Fibroblast of mammary gland (primary cell): ENCODE results near the gene NFE2L2.
"Not testable (repeated sequence)": the region's sequence is repeated elsewhere in the genome, so short reads cannot be mapped to it uniquely, and the experiment has no call there.

Experiments
- DNase-seq: peaks from one replicate; pipeline ENCODE4 v3.0.0-alpha.2; 2010; ENCODE audit warnings: low read depth
- H3K4me3 ChIP-seq: 2 replicates; pipeline ENCODE4 v1.5.1; 2011; ENCODE audit warnings: low read depth, mild to moderate bottlenecking, low read length, moderate library complexity; ENCODE audit not compliant: control insufficient read depth
- TF ChIP-seq, protein P1 (sequence below): conservative IDR thresholded peaks from 2 replicates; pipeline ENCODE4 v1.5.1; 2011; ENCODE audit warnings: low read depth, low read length, inconsistent platforms; ENCODE audit not compliant: control insufficient read depth, insufficient read depth

Gene NFE2L2

DNA sequence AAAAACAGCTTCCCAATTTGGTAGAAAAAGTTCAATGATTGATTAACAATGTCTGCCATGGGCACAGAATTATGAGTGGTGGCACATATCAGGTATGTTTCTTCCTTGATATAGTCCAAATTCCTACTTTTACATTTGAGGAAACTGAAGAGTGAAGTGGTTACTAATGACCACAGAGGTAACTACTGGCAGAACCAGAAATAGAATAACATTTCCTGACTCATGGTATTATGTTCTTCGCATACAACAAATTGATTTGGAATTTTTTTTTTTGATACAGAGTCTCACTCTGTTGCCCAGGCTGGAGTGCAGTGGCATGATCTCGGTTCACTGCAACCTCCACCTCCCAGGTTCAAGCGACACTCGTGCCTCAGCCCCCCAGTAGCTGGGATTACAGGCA is 6.0 kb upstream of the NFE2L2 start:
- TF ChIP-seq, protein P1, sequence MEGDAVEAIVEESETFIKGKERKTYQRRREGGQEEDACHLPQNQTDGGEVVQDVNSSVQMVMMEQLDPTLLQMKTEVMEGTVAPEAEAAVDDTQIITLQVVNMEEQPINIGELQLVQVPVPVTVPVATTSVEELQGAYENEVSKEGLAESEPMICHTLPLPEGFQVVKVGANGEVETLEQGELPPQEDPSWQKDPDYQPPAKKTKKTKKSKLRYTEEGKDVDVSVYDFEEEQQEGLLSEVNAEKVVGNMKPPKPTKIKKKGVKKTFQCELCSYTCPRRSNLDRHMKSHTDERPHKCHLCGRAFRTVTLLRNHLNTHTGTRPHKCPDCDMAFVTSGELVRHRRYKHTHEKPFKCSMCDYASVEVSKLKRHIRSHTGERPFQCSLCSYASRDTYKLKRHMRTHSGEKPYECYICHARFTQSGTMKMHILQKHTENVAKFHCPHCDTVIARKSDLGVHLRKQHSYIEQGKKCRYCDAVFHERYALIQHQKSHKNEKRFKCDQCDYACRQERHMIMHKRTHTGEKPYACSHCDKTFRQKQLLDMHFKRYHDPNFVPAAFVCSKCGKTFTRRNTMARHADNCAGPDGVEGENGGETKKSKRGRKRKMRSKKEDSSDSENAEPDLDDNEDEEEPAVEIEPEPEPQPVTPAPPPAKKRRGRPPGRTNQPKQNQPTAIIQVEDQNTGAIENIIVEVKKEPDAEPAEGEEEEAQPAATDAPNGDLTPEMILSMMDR = no peak
- no peak for DNase-seq
- H3K4me3 ChIP-seq = no peak overlapping the region

DNA sequence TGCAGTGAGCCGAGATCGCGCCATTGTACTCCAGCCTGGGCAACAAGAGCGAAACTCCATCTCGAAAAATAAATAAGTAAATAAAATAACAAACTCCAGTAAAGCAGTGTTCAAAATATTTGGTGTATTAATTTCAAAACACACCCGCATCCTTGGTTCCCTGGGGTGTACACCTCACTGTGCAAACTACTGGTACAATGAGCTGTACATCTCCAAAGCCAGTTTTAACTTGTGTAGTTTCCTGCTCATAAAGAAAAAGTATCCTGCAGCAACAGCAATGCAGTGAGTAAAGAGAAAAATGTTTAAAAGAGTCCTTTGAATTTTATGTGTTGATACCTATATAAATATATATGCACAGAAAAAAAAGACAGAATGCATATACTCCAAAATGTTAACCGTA is 4.4 kb upstream of the NFE2L2 start:
- H3K4me3 ChIP-seq = no peak overlapping the region
- TF ChIP-seq, protein P1 = no peak
- DNase-seq = no peak

DNA sequence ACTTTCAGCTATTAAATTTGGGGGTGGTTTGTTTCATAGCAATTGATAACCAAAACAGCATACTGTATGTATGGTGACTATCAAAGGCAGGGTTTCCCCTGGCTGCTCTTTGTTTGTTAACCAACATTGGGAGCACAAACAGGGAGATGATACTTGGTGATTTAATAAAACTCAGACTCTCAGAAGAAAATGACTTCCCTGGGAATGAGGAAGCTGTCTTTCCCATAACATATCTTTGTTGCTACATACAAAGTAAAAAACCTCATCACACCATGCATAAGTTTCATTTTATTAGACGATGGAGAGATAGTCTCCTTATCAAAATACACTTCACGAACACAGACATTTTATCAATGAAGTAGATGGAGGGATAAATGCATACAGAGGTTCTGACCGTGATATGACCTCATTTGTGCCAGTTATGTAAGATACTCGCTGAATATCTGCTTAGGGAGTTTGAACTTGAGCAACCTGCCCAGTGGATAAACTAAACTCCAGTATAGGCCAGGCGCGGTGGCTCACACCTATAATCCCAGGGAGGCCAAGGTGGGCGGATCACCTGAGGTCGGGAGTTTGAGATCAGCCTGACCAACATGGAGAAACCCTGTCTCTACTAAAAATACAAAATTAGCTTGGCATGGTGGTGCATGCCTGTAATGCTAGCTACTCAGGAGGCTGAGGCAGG is 3.8 kb upstream of the NFE2L2 start:
- DNase-seq = no peak
- TF ChIP-seq, protein P1 = no peak
- H3K4me3 ChIP-seq = no peak overlapping the region

DNA sequence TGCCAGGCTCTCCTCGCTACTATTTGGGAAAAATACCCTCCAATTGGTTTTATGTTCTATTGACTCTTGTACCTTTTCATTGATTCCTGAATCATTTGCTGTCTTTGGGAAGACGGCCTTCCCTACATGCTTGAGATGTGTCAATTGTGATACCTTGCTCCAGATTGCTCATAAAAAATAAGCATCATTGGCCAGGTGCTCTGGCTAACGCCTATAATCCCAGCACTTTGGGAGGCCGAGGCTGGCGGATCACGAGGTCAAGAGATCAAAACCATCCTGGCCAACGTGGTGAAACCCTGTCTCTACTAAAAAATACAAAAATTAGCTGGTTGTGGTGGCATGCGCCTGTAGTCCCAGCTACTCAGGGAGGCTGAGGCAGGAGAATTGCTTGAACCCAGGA is 2.4 kb upstream of the NFE2L2 start:
- H3K4me3 ChIP-seq, DNase-seq: not testable (repeated sequence)

DNA sequence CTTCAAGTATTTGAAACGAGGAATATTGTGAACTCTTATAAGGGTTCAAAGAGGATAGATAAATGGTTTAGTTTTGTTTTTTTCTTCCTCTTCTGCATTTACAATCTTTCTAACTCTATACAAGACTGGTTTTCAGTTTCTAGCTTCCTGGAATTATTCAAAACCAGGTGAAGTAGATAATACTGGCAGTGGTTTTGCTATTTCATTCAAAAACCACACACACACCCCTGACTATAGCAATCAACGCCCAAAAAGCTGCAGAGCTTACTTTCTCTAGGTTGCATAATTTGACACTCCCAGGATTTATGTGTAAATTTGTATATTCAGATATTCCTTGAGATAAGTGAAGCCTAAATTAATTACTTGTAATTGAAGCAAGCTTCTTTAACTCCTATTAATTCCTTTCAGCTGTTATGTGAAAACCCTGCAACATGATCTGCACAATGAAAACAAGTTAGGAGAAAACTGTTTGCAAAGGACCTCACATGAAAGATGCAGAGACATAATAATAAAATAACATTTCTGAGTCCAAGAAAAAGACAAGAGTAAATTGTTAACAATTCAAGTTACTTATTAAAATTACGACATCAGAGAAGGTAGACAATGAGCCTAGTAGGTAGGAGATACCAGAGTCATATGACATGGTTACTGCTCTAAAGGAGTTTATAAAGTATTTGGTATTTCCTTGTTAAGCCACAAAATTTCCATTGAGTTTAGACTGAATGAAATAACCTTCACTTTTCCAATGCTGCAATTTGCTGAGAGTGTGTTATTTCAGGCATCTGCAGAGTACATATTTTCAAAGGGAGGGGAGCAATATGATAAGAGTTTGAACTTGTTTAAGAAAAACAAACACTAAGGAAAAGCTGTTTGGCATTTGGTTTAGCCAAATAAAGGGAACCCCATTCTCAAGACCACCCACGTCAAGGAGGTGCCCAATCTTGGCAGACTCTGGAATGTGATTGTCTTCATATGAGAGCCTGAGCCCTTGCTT is 1.6 kb upstream of the NFE2L2 start:
- no peak for DNase-seq
- TF ChIP-seq, protein P1 = no peak
- no peak overlapping the region for H3K4me3 ChIP-seq

DNA sequence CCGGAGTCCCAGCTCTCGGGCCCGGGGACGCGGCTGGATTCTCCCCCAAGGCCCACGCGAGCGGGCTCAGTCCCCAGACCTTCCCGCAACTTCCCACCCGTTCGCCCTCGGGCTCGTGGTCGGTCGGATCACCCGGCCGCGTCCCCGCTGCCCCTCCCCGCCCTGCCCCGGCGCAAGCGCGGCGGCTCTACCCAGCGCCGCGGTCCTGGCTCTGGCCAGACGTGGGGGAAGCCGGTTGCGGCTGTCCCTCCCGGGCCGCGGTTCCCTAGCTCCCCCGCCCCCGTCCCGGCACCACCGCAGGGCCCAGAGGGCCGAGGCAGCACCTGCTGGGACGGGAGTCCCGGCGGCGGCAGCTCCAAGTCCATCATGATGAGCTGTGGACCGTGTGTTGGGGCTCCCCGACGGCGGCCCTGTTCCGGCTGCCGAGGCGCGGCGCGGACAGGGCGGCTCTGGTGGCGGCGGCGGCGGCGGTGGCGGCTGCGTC is 276 bp downstream of the NFE2L2 start:
- TF ChIP-seq, protein P1 = no peak
- H3K4me3 ChIP-seq = peak overlapping the region; percentile 69
- DNase-seq = peak; percentile 38

DNA sequence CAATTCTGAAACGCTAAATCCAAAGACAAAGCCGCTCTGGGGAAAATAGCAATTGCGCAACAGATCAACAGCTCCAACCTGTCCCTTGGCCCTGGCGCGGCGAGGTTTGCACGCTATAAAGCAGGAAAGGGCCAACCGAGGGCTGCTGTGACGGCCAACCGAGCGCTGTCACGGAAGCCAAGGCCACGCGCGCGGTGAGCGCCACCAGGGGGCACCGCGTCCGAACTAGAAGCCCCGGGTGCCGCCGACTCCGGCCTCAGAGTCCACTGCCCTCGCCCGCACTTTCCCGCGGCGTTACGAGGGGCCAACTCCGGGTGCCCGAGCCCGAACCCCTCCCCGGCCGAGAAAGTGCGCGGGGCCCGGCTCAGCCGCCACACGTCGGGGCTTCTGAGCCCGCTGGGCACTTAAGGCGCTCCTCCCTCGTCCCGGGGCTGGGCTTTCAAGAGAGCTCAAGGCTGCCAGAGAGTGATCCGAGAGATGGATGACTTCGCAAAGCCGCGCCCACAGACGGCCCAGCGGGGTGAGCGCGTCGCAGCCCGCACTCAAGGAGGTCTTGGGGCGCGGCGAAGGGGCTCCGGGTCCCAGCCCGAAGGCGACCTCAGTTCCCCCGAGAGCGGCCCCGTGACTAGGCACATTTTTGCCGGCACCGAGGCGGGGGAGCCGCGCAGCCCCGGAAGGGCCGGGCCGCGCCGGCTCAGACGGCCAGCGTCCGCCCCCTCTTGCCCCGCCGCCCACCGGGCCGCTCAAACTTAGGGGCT is 897 bp downstream of the NFE2L2 start:
- peak overlapping the region; percentile 69 for H3K4me3 ChIP-seq
- TF ChIP-seq, protein P1 = peak; percentile 71
- peak; percentile 98 for DNase-seq
